Dedifferentiated amniotic fluid mesenchymal stem cell (primary cell): ENCODE results near the gene MYL4.

Experiments
- DNase-seq: peaks from one replicate; pipeline ENCODE4 v3.0.0-alpha.2; 2016; ENCODE audit errors: extremely low spot score

The MYL4 gene

GRCh38 chr17:47273245-47273644 lies 64.1 kb downstream of the MYL4 start:
- no peak for DNase-seq
